Vagina (tissue), 2 donors: ENCODE measurements around the gene ATF7. TPM values are rescaled to one million over a fixed set of nuclear protein-coding genes. Genes with fewer than 3 reads are reported as not detected.

Experiments used
- DNase-seq, 2 donors: peaks; one replicate each; pipeline ENCODE4 v3.0.0-alpha.2; 2017; ENCODE audit errors: extremely low spot score in 2 of 2
- H3K27ac ChIP-seq: fragments of 200-600 bp; sonication (generic); one replicate; pipeline ENCODE4 v1.5.1; 2019
- H3K27me3 ChIP-seq: fragments of 200-600 bp; sonication (generic); one replicate; pipeline ENCODE4 v1.5.1; 2019
- H3K36me3 ChIP-seq, 2 donors: fragments of 200-600 bp; sonication (generic); one replicate each; pipeline ENCODE4 v1.5.1; 2017 to 2019
- H3K4me1 ChIP-seq: fragments of 200-600 bp; sonication (generic); one replicate; pipeline ENCODE4 v1.5.1; 2019
- H3K4me3 ChIP-seq, 2 donors: fragments of 200-600 bp; sonication (generic); 1 replicate in 1 of 2; 2 replicates in 1 of 2; pipeline ENCODE4 v1.5.1; 2016 to 2019
- H3K9me3 ChIP-seq: fragments of 200-600 bp; sonication (generic); one replicate; pipeline ENCODE4 v1.5.1; 2019
- CTCF ChIP-seq, 3 experiments: fragments of 450-650 bp in 2 of 3; fragments of 200-600 bp in 1 of 3; sonication (generic) in 1 of 3; IDR thresholded peaks; one replicate each; pipeline ENCODE4 v1.5.1; 2017 to 2019; ENCODE audit warnings: antibody characterized with exemption in 3 of 3, mild to moderate bottlenecking in 2 of 3, moderate library complexity in 2 of 3
- POLR2A ChIP-seq, 2 donors: fragments of 450-650 bp; IDR thresholded peaks; one replicate each; pipeline ENCODE4 v1.6.1; 2017; ENCODE audit warnings: antibody characterized with exemption in 2 of 2, mild to moderate bottlenecking in 2 of 2, moderate library complexity in 2 of 2
- POLR2AphosphoS5 ChIP-seq, 2 donors: sonication (generic); formaldehyde crosslinking; IDR thresholded peaks; one replicate each; pipeline ENCODE4 v1.9.0; 2017; ENCODE audit warnings: antibody characterized with exemption in 2 of 2, mild to moderate bottlenecking in 2 of 2, low read depth in 1 of 2; ENCODE audit not compliant: insufficient read depth in 1 of 2
- intact Hi-C: fragments of 100-400 bp; cut with DNase I; formaldehyde crosslinking; loops from one replicate; pipeline ENCODE4 v1.15.1; 2023
- total RNA-seq: library from RNA; depleted of rRNA; stranded (reverse); fragments of >200 nt; gene quantifications from one replicate; pipeline ENCODE4 v1.2.3, GENCODE V29; 2016

Gene ATF7
- total RNA-seq, 1 donor from 2014 or later, result 34.9 TPM

GRCh38 chr12:53624458-53624857 is 1.7 kb downstream of the ATF7 start:
- Histone ChIP-seq H3K4me3 (peak overlapping the region; percentile 74 to 78), H3K27ac (peak overlapping the region; percentile 94), H3K36me3 (no peaks in the 10 kb centered on the region), H3K27me3 (no peaks in the 10 kb centered on the region), H3K9me3 (no peaks in the 10 kb centered on the region), H3K4me1 (peaks cover 58% of the 10 kb centered on the region)
- DNase-seq, result no peak
- intact Hi-C loops, result no loop called here
- TF ChIP-seq CTCF (IDR thresholded peaks at IDR 0.05), result no peak
- no peak for TF ChIP-seq POLR2A (IDR thresholded peaks at IDR 0.05)
- no peak for TF ChIP-seq POLR2AphosphoS5 (IDR thresholded peaks at IDR 0.05; ENCODE audit: insufficient read depth in 1 of 2, low read depth in 1 of 2)

- intact Hi-C loops, result no loop called here
- Histone ChIP-seq H3K4me1 (peaks cover 65% of the 10 kb centered on the region), H3K4me3 (peak overlapping the region; percentile 74 to 78), H3K9me3 (no peaks in the 10 kb centered on the region), H3K27me3 (no peaks in the 10 kb centered on the region), H3K36me3 (no peaks in the 10 kb centered on the region), H3K27ac (peak overlapping the region; percentile 94)
- DNase-seq, result no peak
- TF ChIP-seq CTCF (IDR thresholded peaks at IDR 0.05) (no peak), POLR2AphosphoS5 (IDR thresholded peaks at IDR 0.05; ENCODE audit: insufficient read depth in 1 of 2, low read depth in 1 of 2) (peak in 1 of 2 donors; percentile 37)
Measured at GRCh38 chr12:53623548-53624385, 2.4 kb downstream of the ATF7 start.

- no peaks in the 10 kb centered on the region for H3K36me3 ChIP-seq
- no peak for TF ChIP-seq POLR2A (IDR thresholded peaks at IDR 0.05)
- no peak for TF ChIP-seq CTCF (IDR thresholded peaks at IDR 0.05)
- TF ChIP-seq POLR2AphosphoS5 (IDR thresholded peaks at IDR 0.05; ENCODE audit: insufficient read depth in 1 of 2, low read depth in 1 of 2), result no peak
- no peak for DNase-seq
- no peak overlapping the region for H3K4me3 ChIP-seq
- H3K4me1 ChIP-seq, result peaks cover 76% of the 10 kb centered on the region
- intact Hi-C loops, result no loop called here
- H3K27ac ChIP-seq, result peak overlapping the region; percentile 94
- no peaks in the 10 kb centered on the region for H3K27me3 ChIP-seq
- no peaks in the 10 kb centered on the region for H3K9me3 ChIP-seq
Measured at GRCh38 chr12:53622724-53623123, 3.5 kb downstream of the ATF7 start.

- no peak for TF ChIP-seq CTCF (IDR thresholded peaks at IDR 0.05)
- TF ChIP-seq POLR2A (IDR thresholded peaks at IDR 0.05), result no peak
- TF ChIP-seq POLR2AphosphoS5 (IDR thresholded peaks at IDR 0.05; ENCODE audit: insufficient read depth in 1 of 2, low read depth in 1 of 2), result no peak
- H3K4me1 ChIP-seq, result peaks cover 89% of the 10 kb centered on the region
- no peak for DNase-seq
- H3K27me3 ChIP-seq, result no peaks in the 10 kb centered on the region
- no peak overlapping the region for H3K27ac ChIP-seq
- peaks cover 0 to 8% of the 10 kb centered on the region in 2 donors for H3K36me3 ChIP-seq
- no peak overlapping the region for H3K4me3 ChIP-seq
- H3K9me3 ChIP-seq, result no peaks in the 10 kb centered on the region
- intact Hi-C loops, result no loop called here
Measured at GRCh38 chr12:53618275-53618674, 7.9 kb downstream of the ATF7 start.

- TF ChIP-seq POLR2AphosphoS5 (IDR thresholded peaks at IDR 0.05; ENCODE audit: insufficient read depth in 1 of 2, low read depth in 1 of 2) (no peak), POLR2A (IDR thresholded peaks at IDR 0.05) (no peak), CTCF (IDR thresholded peaks at IDR 0.05) (no peak)
- Histone ChIP-seq H3K27me3 (no peaks in the 10 kb centered on the region), H3K4me3 (no peak overlapping the region), H3K27ac (peak overlapping the region; percentile 10), H3K36me3 (peaks cover 0 to 8% of the 10 kb centered on the region in 2 donors), H3K9me3 (no peaks in the 10 kb centered on the region), H3K4me1 (peaks cover 83% of the 10 kb centered on the region)
- intact Hi-C loops, result no loop called here
- DNase-seq, result no peak
Measured at GRCh38 chr12:53617700-53618099, 8.5 kb downstream of the ATF7 start.
